Inflammatory macrophage treated with lipopolysaccharide for 4 hours (primary cell): ENCODE measurements around the gene MOSMO.
A peak's percentile ranks its signal among the peaks of the same experiment; 100 is the strongest.
"Not testable (repeated sequence)": the region's sequence is repeated elsewhere in the genome, so short reads cannot be mapped to it uniquely, and the experiment has no call there.

ENCODE experiments used
- DNase-seq: peaks from one replicate; pipeline ENCODE4 v3.0.0-alpha.2; 2020

The MOSMO gene

DNA sequence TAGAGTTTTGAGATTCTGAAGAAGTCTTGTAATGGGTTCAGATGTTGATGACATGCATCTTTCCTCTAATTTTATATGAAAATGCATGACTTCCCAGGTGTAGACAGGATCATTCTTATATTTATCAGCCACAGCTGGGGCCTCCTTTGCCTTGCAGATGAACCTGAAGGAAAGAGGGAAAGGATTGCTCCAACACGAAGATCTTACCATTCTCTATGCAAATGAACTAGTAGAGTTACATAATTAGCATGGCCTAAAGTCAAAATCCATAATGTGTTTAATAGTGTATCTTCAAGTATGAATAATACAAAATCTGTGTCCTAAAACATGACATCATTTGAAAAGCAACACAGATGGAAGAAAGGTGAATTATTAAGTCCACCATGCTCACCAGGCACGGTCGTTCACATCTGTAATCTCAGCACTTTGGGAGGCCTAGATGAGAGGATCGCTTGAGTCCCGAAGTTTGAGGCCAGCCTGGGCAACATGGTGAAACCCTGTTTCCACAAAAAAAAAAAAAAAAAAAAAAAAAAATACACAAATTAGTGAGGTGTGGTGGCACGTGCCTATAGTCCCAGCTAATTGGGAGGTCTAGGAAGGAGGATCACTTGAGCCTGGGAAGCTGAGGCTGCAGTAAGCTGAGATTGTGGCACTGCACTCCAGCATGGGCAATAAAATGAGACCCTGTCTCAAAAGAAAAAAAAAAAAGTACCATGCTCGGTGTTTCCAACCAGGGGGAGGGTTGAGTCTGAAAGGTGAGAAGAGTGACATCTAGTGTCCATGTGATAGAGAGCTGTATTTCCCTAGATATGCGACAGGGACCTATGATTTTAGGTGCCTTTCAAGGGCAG is 90.7 kb downstream of the MOSMO start:
- peak; percentile 32 for DNase-seq

DNA sequence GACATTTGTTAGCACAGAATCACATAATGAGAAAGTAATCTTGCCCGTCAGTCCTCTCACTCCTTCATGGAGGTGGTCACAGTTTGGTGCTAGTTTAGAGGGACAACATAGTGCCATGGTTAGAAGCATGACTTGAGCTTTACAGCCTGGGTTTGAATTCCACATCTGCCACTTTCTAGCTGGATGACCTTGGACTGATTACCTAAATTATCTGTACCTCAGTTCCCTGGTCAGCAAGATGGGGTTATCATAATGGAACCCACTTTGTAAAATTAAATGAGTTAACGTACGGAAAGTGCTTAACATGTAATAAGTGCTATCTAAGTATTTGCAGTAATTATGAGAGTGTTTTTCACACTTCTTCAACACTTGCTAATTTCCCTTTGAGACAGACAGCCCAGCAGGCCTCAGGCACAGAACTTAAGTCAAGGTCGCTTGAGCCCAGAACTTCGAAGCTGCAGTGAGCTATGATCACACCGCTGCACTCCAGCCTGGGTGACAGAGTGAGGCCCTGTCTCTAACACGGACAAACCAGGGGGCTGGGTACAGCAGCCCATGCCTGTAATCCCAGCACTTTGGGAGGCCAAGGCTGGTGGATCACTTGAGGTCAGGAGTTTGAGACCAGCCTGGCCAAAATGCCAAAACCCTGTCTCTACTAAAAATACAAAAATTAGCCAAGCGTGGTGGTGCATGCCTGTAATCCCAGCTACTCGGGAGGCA is 91.5 kb downstream of the MOSMO start:
- no peak for DNase-seq

DNA sequence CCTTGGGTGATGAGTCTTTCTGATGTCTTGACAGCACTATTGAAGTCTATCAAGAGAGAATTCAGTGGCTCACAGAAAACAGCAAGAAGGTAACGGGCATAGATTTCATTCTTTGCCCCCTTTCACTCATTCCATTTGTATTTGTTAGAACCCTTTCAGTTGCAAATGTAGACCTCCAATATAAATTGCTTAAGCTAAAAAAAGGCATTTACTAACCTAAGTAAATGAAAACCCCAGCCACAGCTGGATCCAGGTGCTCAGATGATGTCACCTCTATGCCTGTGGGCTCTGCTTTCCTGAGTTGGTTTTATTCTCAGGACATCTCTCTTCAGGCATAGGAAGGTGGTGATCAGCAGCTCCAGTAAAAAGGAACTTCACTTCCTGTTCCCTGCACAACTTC is 95.5 kb downstream of the MOSMO start:
- no peak for DNase-seq

DNA sequence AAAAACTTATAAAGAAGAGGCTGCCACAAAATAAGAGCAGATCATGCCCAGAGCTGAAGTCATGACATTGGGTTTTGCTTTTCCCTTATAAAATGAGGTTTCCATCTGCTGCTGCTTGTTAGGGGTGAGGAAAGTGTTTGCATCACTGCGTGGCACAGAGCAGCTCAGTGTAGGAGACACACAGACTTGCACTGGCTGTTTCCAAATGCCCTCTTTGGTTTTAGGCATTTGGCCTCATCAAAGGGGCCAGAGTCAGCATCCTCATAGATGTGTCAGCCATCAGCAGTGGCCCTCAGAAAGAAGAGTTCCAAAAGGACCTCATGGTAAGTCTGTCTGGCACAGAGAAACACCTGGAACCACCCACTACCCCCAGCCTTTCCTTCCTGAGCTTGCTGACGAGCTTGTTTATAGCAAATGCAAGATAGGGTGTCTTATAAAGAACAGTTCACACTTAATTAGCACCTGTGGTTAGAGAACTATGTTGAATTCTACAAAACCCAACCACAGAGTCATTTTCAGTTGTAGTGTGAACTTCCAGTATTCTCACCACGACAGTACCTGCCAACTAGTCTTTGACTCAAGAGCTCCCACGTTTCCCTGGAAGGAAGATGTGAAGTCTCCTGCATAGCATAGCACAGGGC is 101.5 kb downstream of the MOSMO start:
- no peak for DNase-seq

DNA sequence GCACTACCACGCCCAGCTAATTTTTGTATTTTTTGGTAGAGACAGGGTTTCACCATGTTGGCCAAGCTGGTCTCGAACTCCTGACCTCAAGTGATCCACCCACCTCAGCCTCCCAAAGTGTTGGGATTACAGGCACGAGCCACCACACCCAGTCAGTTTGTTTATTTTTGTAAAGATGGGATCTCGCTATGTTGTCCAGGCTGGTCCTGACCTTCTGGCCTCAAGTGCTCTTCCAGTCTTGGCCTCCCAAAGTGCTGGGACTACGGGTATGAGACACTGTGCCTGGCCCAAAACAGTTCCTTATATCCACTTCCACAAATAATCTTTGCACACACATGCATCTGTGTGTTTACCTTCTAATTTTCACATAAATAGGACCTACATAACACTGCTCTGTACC is 103.7 kb downstream of the MOSMO start:
- not testable (repeated sequence) for DNase-seq

DNA sequence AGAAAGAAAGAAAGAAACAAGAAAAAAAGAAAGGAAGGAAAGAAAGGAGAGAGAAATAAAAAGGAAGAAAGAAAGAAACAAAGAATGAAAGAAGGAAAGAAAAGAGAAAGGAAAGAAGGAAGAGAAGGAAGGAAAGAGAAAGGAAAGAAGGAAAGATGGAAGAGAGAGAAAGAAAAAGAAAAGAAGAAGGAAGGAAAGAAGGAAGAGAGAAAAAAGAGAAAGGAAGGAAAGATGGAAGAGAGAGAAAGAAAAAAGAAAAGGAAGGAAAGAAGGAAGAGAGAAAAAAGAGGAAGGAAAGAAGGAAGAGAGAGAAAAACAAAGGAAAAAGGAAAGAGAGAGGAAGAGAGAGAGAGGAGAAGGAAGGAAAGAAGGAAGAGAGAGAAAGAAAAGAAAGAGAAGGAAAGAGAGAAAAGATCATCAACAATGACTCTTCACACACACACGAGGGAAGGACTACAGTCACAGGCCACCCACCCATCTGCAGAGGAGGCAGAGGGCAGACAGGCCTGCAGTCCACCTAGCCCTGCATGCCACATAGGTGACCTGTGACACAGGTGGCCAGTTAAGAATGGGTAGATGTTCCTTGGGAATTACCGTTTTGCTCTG is 108.3 kb downstream of the MOSMO start:
- no peak for DNase-seq

DNA sequence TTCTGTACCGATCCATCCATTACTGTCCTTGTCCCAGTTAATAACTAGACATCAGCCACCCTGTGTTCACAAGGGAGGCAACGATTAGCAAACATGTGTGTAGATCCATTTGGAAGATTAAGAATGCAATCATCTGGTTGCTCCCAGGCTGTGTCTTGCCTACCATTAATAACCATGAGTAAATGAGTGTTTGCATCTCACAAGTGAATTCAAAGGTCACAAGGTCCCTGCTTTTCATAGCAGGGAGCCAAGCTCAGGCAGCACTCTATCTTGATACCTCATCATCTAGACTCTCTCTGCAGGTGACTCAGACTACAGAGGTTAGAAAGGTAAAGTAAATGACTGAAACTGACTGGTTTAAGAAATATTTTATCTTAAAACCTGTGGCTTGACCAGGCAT is 109.7 kb downstream of the MOSMO start:
- DNase-seq = no peak

DNA sequence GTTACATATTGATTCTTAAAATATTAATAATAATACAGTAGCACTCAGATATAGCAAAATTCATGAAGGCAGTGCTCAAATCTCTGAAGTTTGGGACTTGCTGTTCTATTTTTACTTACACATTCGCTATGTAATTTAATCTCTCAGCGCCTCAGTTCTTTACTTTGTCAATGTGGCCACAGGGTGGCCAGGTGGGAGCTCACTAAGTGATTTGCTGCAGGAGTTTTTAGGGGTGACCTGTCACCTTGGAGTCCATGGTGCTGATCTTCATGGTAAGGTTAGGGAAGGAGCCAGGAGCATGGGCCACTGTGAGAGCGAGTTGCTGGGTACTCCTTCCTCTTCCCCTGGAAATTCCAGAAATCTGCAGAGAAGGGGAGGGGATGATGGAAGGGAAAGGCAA is 112.5 kb downstream of the MOSMO start:
- DNase-seq = no peak

DNA sequence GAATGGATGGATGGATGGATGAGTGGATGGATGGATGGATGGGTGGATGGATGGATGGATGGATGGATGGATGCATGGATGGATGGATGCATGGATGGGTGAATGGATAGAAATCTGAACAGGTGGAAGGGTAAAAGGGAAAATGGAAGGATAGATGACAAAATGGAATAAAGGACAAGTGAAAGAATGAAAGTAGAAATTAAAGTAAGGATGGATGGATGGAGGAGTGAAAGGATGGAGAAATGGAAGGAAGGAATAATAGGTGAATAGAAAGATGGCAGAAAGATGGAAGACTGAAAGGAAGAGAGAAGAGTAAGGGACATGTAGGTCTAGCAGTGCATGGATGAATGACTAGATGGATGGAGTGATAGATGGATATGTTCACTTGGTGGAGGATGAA is 114.3 kb downstream of the MOSMO start:
- no peak for DNase-seq

DNA sequence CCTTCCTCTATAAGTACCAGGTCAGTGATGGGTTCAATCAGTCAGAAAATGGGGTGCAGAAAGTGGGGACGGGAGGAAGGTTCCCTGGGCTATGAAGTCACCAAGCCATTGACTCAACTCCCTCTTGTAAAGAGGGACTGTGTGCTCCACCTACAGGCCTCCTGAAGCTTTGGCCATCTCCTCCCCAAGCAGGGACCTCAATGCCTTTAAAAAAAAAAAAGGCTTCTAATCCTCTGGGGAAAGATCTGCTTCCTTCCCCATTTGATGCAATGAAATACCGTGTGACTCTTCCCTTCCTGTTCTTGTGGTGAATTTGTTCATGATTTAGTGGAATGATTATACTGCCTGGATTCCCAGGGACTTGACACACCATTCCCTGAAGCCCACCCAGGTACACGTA is 115.2 kb downstream of the MOSMO start:
- peak; percentile 63 for DNase-seq

DNA sequence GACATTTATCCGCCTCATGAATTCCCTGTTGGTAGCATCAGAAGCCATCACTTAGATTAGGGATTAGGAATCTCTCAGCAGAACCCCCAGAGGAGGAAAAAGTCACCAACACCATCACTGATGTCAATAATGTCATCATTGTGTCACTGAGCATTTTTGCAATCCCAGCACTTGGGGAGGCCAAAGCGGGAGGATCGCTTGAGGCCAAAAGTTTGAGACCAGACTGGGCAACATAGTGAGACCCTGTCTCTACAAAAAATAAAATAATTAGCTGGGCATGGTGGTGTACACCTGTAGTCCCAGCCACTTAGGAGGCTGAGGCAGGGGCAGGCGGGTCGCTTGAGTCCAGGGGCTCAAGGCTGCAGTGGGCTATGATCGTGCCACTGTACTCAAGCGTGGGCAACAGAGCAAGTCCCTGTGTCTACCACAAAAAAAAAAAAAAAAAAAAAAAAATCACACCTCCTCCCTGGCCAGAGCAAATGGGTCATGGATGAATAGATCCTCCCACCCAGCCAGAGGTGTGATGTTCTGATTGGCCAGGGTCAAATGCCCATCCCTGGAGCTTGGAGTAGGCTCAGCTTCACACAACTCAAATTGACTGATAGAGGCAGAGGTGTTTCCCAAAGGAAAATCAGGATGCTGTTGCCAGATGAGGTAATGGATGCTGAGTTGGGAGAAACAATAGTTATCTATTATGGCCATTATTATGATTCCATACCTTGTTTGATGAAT is 116.0 kb downstream of the MOSMO start:
- DNase-seq = no peak

DNA sequence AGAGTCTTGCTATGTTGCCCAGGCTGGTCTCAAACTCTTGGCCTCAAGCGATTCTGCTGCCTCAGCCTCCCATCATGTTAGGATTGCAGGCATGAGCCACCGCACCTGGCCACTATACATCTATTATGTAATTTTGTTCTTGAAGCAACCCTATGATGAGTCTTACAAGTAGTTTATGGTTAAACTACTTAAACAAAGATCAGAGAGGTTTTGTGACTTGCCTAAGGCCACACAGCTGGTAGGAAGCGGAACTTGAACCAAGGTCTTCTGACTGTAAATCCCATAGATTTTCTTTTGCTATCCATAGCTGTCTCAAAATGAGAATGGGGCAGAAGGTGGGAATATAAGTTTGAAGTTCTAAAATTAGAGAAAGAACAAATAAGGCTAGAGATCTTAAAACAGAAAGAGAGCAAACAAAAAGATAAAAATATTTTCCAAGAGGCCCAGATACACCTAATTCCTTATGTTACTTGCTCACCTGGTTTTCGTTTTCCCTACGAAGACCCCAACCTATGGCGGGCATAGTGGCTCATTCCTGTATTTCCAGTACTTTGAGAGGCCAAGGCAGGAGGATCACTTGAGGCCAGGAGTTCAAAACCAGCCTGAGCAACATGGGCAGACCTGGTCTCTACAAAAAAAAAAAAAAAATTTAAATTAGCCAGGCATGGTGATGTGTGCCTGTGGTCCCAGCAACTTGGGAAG is 116.8 kb downstream of the MOSMO start:
- no peak for DNase-seq

DNA sequence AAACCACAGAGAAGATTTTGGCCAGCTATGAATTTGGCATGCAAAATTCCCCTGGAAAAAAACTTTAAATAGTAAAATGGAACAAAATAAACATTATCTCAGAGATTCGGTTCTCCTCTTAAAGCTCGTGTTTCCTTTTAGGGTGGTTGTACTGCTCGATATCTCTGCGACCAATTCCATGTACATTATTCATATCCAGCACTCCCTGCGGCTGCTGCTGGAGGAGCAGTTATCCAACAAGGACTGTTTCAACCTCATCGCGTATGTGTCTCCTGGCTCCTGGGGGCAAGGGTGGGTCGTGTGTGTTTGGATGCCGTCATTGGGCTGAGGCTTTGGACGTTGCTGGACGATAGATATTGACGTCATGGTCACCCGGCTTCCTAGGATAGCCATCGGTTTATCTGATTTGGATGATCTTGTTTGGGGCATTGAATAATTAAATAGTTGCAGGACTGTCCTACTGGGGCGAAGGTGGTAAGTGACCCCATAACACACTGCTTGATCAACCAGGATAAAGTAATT is 118.2 kb downstream of the MOSMO start:
- no peak for DNase-seq

DNA sequence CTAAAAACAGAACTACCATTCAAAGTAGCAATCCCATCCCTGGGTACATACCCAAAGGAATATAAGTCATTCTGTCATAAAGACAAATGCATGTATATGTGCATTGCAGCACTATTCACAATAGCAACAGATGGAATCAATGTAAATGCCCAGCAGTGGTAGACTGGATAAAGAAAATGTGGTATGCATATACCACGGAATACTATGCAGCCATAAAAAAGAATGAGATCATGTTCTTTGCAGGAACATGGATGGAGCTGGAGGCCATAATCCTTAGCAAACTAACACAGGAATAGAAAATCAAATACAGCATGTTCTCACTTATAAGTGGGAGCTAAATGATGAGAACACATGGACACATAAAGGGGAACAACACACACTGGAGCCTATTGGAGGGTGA is 120.6 kb downstream of the MOSMO start:
- DNase-seq = not testable (repeated sequence)

DNA sequence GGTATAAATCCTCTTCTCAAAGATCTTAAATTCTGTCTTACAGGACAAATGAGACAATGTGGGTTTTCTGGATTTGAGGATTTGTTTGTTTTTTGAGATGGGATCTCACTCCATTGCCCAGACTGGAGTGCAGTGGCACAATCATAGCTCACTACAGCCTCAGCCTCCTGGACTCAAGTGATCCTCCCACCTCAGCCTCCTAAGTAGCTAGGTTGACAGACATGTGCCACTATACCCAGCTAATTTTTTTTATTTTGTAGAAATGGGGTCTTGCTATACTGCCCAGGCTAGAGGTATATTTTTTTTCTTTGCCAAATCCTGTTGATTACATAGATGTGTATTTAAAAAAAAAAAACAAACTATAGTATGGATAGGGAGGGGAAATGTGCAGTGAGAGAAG is 122.6 kb downstream of the MOSMO start:
- DNase-seq = no peak

DNA sequence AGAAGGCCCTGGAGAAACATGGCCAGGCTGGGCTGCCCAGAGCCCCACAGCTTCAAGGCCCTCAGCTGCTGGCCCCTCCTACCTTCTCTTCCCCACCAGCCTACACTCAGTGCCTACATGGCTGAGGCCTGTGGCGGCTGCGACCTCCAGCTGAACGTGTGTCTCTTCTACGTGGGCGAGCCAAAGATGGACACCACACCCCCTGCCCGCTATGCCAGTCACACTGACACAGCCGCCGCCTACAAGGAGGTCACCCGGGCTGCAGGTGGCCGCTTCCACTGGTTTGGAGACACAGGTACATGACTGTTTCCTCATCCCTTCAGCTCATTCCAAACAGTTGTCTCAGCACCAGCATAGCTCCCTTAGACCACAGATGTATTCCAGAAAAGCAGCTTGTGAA is 124.9 kb downstream of the MOSMO start:
- DNase-seq = no peak
